Astrocyte of the cerebellum (primary cell): ENCODE results near the gene MYOCD.

Experiments used
- DNase-seq: peaks from one replicate; pipeline ENCODE4 v3.0.0-alpha.2; 2011; ENCODE audit warnings: low read depth
- H3K4me3 ChIP-seq: 2 replicates; pipeline ENCODE4 v1.5.1; 2011; ENCODE audit warnings: mild to moderate bottlenecking, low read depth, low read length, moderate library complexity
- CTCF ChIP-seq: IDR thresholded peaks from 2 replicates; pipeline ENCODE4 v1.5.1; 2012; ENCODE audit warnings: low read length, low read depth, moderate library complexity, mild to moderate bottlenecking; ENCODE audit errors: missing control alignments
- in situ Hi-C: cut with HindIII; loops from 2 replicates; pipeline ENCODE4 v1.10.0; 2017; ENCODE audit warnings: low sequenced_read_pairs

The MYOCD gene

DNA sequence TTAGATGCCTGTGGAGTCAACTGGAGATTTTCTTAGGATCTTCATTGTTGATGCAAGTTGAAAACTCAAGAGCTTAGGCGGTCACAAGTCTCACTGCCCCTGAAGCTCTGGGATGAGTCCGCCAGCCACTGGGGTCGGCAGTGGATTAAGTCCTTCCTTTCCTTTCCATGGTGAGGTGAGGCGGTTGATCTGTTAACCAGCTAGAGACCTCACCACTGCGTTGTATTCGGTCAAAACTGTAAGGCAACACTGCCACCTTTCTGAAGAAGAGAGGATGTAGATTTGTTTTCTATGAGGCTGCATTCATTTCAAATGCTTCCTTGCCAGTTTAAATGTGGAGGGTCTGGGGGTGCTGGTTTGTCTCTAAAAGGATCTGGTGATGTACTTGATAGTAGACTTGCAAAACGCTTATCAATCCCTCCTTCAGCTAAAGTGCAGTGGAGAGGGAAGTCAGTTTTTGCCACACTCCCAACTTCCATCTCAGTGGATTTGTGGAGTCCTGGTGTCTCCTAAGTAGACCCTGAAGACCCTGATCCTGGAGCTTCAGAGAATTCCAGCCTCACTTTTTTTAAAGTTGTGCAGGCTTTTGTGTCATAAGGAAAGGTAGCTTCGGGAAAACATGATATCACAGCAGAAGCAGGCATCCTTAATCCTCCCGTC is 1.7 kb downstream of the MYOCD start:
- in situ Hi-C loops = no loop called here
- TF ChIP-seq CTCF = peak; percentile 66
- H3K4me3 ChIP-seq = no peak overlapping the region
- DNase-seq = peak; percentile 59

DNA sequence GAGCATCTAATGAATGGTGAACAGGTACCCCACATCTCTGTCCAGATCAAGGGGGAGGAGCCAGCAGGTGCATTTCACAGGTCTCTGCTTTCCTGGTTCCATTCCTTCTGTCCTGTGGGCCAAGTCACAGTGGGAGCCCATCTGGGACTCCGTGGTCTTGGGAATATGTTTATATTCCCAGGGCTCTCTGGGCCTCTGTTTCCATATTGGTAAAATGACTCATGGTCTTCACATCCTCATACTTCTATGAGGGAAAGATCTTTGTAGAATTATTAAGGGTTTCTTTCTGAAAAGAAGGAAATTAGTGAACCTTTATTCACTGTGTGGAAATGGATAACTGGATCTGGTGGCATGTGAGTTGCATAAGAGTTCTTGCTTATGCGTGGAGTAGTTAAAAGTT is 6.2 kb downstream of the MYOCD start:
- in situ Hi-C loops = no loop called here
- H3K4me3 ChIP-seq = no peak overlapping the region
- TF ChIP-seq CTCF = no peak
- no peak for DNase-seq

GRCh38 chr17:12672947-12673346 is 7.3 kb downstream of the MYOCD start:
- no peak overlapping the region for H3K4me3 ChIP-seq
- in situ Hi-C loops = no loop called here
- no peak for TF ChIP-seq CTCF
- no peak for DNase-seq

- in situ Hi-C loops = no loop called here
- H3K4me3 ChIP-seq = no peak overlapping the region
- TF ChIP-seq CTCF = no peak
- no peak for DNase-seq
Measured at GRCh38 chr17:12673788-12674187, 8.1 kb downstream of the MYOCD start.

GRCh38 chr17:12680407-12680897 is 14.8 kb downstream of the MYOCD start:
- TF ChIP-seq CTCF = no peak
- in situ Hi-C loops = no loop called here
- no peak overlapping the region for H3K4me3 ChIP-seq
- DNase-seq = no peak

DNA sequence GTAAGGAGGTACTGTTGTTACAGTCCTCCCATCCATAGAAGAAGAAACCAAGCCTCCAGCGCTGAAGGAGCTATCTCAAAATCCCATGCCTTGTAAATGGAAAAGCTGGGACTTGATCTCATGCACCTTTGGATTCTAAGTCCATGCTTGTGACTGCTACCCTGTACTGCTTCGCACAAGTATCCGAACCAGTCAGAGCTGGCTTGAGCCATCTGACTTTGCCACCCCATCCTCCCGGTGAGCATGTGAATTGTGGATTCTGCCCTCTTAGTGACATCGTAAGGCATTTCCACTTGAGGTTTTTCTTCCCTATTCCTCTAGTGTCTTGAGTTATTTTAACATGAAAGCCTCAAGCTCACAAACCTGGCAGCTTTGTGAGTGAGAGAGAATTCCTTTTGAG is 15.3 kb downstream of the MYOCD start:
- in situ Hi-C loops = no loop called here
- no peak for TF ChIP-seq CTCF
- H3K4me3 ChIP-seq = no peak overlapping the region
- DNase-seq = no peak

DNA sequence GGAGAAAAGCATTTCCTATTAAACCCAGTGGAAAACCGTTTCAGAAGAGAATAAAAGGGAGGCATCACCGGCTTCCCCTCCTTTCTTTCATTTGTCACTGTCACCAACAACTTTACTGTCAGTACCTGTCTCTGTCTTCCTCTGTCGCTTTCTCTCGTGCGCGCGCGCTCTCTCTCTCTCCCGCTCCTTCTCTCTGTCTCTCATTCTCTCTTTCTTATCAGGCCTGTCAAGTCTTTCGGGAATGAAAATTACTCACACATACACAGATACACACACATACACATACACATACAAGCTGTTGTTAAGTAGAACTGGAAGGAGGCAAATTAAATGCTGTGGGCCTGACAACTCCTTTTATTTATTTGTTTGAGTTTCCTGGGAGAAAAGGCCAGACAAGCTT is 17.6 kb downstream of the MYOCD start:
- in situ Hi-C loops = no loop called here

More for the DNA sequence above, 17.6 kb downstream of the MYOCD start:
- TF ChIP-seq CTCF = no peak
- DNase-seq = no peak
- no peak overlapping the region for H3K4me3 ChIP-seq
